ENCODE measurements around the gene TPTE.
"Not testable (repeated sequence)": the region's sequence is repeated elsewhere in the genome, so short reads cannot be mapped to it uniquely, and the experiment has no call there.

DNA sequence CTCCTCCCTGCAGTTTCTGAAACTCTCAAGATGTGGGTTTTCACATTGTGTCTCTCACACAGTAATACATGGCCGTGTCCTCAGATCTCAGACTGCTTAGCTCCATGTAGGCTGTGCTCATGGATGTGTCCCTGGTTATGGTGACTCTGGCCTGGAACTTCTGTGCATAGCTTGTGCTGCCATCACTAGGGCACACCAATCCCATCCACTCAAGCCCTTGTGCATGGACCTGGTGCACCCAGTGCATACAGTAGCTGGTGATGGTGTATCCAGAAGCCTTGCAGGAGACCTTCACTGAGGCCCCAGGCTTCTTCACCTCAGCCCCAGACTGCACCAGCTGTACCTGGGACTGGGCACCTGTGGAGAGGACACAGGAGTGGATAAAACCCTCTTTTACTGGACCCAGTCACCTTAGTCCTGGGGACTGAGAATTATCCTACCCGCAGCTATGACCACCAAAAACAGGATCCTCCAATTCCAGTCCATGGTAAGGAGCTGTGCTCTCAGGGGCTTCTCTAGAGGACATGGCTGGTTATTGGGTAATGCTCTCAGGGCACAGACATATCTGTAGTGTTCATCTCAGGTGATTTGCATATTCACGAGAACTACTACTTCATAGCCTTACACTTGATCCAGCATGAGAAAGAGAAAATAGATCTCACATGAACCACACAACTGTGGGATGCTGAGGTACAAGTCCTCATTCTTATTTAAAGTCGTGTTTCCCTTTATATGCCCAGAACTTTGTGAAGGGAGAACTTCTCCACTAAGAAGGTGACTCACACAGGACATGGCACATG is 128.2 kb downstream of the TPTE start:
- not testable (repeated sequence) for TF ChIP-seq ZNF423 (CRISPR knock-in tag; IDR thresholded peaks at IDR 0.05); ZNF121 (CRISPR knock-in tag; IDR thresholded peaks at IDR 0.05); SP1 (CRISPR knock-in tag; conservative IDR thresholded peaks at IDR 0.05); JUN (CRISPR knock-in tag; IDR thresholded peaks at IDR 0.05); NFYB (CRISPR knock-in tag; conservative IDR thresholded peaks at IDR 0.05; ENCODE audit: low read depth)
- TF ChIP-seq, protein P1, sequence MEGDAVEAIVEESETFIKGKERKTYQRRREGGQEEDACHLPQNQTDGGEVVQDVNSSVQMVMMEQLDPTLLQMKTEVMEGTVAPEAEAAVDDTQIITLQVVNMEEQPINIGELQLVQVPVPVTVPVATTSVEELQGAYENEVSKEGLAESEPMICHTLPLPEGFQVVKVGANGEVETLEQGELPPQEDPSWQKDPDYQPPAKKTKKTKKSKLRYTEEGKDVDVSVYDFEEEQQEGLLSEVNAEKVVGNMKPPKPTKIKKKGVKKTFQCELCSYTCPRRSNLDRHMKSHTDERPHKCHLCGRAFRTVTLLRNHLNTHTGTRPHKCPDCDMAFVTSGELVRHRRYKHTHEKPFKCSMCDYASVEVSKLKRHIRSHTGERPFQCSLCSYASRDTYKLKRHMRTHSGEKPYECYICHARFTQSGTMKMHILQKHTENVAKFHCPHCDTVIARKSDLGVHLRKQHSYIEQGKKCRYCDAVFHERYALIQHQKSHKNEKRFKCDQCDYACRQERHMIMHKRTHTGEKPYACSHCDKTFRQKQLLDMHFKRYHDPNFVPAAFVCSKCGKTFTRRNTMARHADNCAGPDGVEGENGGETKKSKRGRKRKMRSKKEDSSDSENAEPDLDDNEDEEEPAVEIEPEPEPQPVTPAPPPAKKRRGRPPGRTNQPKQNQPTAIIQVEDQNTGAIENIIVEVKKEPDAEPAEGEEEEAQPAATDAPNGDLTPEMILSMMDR (IDR thresholded peaks at IDR 0.05), result not testable (repeated sequence)
- TF ChIP-seq, protein P2, sequence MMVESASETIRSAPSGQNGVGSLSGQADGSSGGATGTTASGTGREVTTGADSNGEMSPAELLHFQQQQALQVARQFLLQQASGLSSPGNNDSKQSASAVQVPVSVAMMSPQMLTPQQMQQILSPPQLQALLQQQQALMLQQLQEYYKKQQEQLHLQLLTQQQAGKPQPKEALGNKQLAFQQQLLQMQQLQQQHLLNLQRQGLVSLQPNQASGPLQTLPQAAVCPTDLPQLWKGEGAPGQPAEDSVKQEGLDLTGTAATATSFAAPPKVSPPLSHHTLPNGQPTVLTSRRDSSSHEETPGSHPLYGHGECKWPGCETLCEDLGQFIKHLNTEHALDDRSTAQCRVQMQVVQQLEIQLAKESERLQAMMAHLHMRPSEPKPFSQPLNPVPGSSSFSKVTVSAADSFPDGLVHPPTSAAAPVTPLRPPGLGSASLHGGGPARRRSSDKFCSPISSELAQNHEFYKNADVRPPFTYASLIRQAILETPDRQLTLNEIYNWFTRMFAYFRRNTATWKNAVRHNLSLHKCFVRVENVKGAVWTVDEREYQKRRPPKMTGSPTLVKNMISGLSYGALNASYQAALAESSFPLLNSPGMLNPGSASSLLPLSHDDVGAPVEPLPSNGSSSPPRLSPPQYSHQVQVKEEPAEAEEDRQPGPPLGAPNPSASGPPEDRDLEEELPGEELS (CRISPR knock-in tag; IDR thresholded peaks at IDR 0.05), result not testable (repeated sequence)

All from WTC11 (cell line).